Testis (tissue), 2 donors: ENCODE measurements around the gene SLC22A2.

Source experiments
- POLR2A ChIP-seq: fragments of 450-650 bp; IDR thresholded peaks from one replicate; pipeline ENCODE4 v1.6.1; 2017; ENCODE audit warnings: antibody characterized with exemption, mild to moderate bottlenecking, moderate library complexity
- TF ChIP-seq, protein P1 (sequence below), 3 experiments: fragments of 450-650 bp in 2 of 3; fragments of 200-600 bp in 1 of 3; sonication (generic) in 1 of 3; IDR thresholded peaks; one replicate each; pipeline ENCODE4 v1.5.1; 2016 to 2019; ENCODE audit warnings: antibody characterized with exemption in 3 of 3, mild to moderate bottlenecking in 2 of 3, moderate library complexity in 1 of 3

- TF ChIP-seq, protein P1, sequence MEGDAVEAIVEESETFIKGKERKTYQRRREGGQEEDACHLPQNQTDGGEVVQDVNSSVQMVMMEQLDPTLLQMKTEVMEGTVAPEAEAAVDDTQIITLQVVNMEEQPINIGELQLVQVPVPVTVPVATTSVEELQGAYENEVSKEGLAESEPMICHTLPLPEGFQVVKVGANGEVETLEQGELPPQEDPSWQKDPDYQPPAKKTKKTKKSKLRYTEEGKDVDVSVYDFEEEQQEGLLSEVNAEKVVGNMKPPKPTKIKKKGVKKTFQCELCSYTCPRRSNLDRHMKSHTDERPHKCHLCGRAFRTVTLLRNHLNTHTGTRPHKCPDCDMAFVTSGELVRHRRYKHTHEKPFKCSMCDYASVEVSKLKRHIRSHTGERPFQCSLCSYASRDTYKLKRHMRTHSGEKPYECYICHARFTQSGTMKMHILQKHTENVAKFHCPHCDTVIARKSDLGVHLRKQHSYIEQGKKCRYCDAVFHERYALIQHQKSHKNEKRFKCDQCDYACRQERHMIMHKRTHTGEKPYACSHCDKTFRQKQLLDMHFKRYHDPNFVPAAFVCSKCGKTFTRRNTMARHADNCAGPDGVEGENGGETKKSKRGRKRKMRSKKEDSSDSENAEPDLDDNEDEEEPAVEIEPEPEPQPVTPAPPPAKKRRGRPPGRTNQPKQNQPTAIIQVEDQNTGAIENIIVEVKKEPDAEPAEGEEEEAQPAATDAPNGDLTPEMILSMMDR (IDR thresholded peaks at IDR 0.05) = no peak
- no peak for TF ChIP-seq POLR2A
Measured at GRCh38 chr6:160194808-160195207, 63.8 kb downstream of the SLC22A2 start.
